ENCODE measurements around the gene ZNF658.
"Not testable (repeated sequence)": the region's sequence is repeated elsewhere in the genome, so short reads cannot be mapped to it uniquely, and the experiment has no call there.

ZNF658 gene

GRCh38 chr9:66900490-66901131 lies at the start of gene ZNF658:
Gene ZNF658, plus strand, starts transcription at chr9:66900725. Its CDS starts 2,837 bp downstream, at chr9:66903562.
- peak within 1 kb of the TSS; percentile 52 for H3K4me3 ChIP-seq (ENCODE audit: low read depth, low read length)

GRCh38 chr9:66861732-66862131 lies 38.8 kb upstream of the ZNF658 start:
- not testable (repeated sequence) for H3K4me3 ChIP-seq (ENCODE audit: low read depth, low read length); DNase-seq (ENCODE audit: low read depth)

More at GRCh38 chr9:66900490-66901131, at the start of gene ZNF658:
- DNase-seq (ENCODE audit: low read depth): peak; percentile 62

- not testable (repeated sequence) for DNase-seq (ENCODE audit: low read depth); H3K4me3 ChIP-seq (ENCODE audit: low read depth, low read length)
These were observed 31.9 kb upstream of the ZNF658 start for GRCh38 chr9:66868660-66869059.

GRCh38 chr9:66880605-66881004 lies 19.9 kb upstream of the ZNF658 start:
- not testable (repeated sequence) for H3K4me3 ChIP-seq (ENCODE audit: low read depth, low read length); DNase-seq (ENCODE audit: low read depth)

GRCh38 chr9:66881847-66882246 lies 18.7 kb upstream of the ZNF658 start:
- not testable (repeated sequence) for DNase-seq (ENCODE audit: low read depth); H3K4me3 ChIP-seq (ENCODE audit: low read depth, low read length)

GRCh38 chr9:66890334-66890733 lies 10.2 kb upstream of the ZNF658 start:
- DNase-seq (ENCODE audit: low read depth); H3K4me3 ChIP-seq (ENCODE audit: low read depth, low read length): not testable (repeated sequence)

GRCh38 chr9:66901141-66901540 lies 616 bp downstream of the ZNF658 start:
- H3K4me3 ChIP-seq (ENCODE audit: low read depth, low read length): peak overlapping the region; percentile 52
- DNase-seq (ENCODE audit: low read depth): not testable (repeated sequence)

GRCh38 chr9:66909560-66909959 lies 9.0 kb downstream of the ZNF658 start:
- not testable (repeated sequence) for H3K4me3 ChIP-seq (ENCODE audit: low read depth, low read length); DNase-seq (ENCODE audit: low read depth)

GRCh38 chr9:66920072-66920471 lies 19.5 kb downstream of the ZNF658 start:
- DNase-seq (ENCODE audit: low read depth); H3K4me3 ChIP-seq (ENCODE audit: low read depth, low read length): not testable (repeated sequence)

- DNase-seq (ENCODE audit: low read depth); H3K4me3 ChIP-seq (ENCODE audit: low read depth, low read length): not testable (repeated sequence)
These were observed 35.8 kb downstream of the ZNF658 start for GRCh38 chr9:66936194-66936870.

GRCh38 chr9:66937662-66938061 lies 37.1 kb downstream of the ZNF658 start:
- not testable (repeated sequence) for DNase-seq (ENCODE audit: low read depth); H3K4me3 ChIP-seq (ENCODE audit: low read depth, low read length)

- DNase-seq (ENCODE audit: low read depth); H3K4me3 ChIP-seq (ENCODE audit: low read depth, low read length): not testable (repeated sequence)
These were observed 37.8 kb downstream of the ZNF658 start for GRCh38 chr9:66938322-66938721.

- DNase-seq (ENCODE audit: low read depth); H3K4me3 ChIP-seq (ENCODE audit: low read depth, low read length): not testable (repeated sequence)
These were observed 39.6 kb downstream of the ZNF658 start for GRCh38 chr9:66939878-66940830.

- not testable (repeated sequence) for H3K4me3 ChIP-seq (ENCODE audit: low read depth, low read length); DNase-seq (ENCODE audit: low read depth)
These were observed 42.1 kb downstream of the ZNF658 start for GRCh38 chr9:66942400-66943155.

GRCh38 chr9:66952576-66952975 lies 52.1 kb downstream of the ZNF658 start:
- DNase-seq (ENCODE audit: low read depth); H3K4me3 ChIP-seq (ENCODE audit: low read depth, low read length): not testable (repeated sequence)
